ENCODE data around the gene KLHL42.
"Not testable (repeated sequence)": the region's sequence is repeated elsewhere in the genome, so short reads cannot be mapped to it uniquely, and the experiment has no call there.

GRCh38 chr12:27847293-27847692, 67.3 kb downstream of the KLHL42 start:
- TF ChIP-seq POLR2AphosphoS5 (IDR thresholded peaks at IDR 0.05; ENCODE audit: low read depth, low read length); GTF2F1 (IDR thresholded peaks at IDR 0.05; ENCODE audit: borderline replicate concordance, low read depth, low read length); POLR2A (IDR thresholded peaks at IDR 0.05; ENCODE audit: control extremely low read depth in 1 of 2, low read depth in 2 of 2, low read length in 2 of 2); CTCF (IDR thresholded peaks at IDR 0.05; ENCODE audit: control extremely low read depth in 1 of 3, insufficient read depth in 1 of 3, low read depth in 1 of 3, low read length in 3 of 3); TAF7 (optimal IDR thresholded peaks at IDR 0.05; ENCODE audit: borderline replicate concordance, low read depth, low read length); MAX (IDR thresholded peaks at IDR 0.05); CEBPB (IDR thresholded peaks at IDR 0.05; ENCODE audit: low read depth, low read length); ZNF274 (IDR thresholded peaks at IDR 0.05; ENCODE audit: borderline replicate concordance, extremely low read depth, low read length); USF2 (IDR thresholded peaks at IDR 0.05; ENCODE audit: low read length); SAP30 (IDR thresholded peaks at IDR 0.05; ENCODE audit: insufficient read depth, insufficient replicate concordance, low read length); SIRT6 (IDR thresholded peaks at IDR 0.05; ENCODE audit: low read length): not testable (repeated sequence)

Measured in H1 (cell line).